Occipital lobe (tissue), 2 donors: ENCODE measurements around the gene GATAD1. TPM values are rescaled to one million over a fixed set of nuclear protein-coding genes. Genes with fewer than 3 reads are reported as not detected.
"Not testable (repeated sequence)": the region's sequence is repeated elsewhere in the genome, so short reads cannot be mapped to it uniquely, and the experiment has no call there.

Experiments
- DNase-seq: peaks from one replicate; lab custom pipeline; 2025; lab: John Stamatoyannopoulos, UW
- total RNA-seq: library from RNA; depleted of rRNA; stranded (reverse); fragments of >200 nt; gene quantifications from one replicate; pipeline ENCODE4 v1.2.3, GENCODE V29; 2014

GATAD1 gene, protein sequence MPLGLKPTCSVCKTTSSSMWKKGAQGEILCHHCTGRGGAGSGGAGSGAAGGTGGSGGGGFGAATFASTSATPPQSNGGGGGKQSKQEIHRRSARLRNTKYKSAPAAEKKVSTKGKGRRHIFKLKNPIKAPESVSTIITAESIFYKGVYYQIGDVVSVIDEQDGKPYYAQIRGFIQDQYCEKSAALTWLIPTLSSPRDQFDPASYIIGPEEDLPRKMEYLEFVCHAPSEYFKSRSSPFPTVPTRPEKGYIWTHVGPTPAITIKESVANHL
- total RNA-seq: 30.9 TPM

GRCh38 chr7:92447345-92448204 is at the start of gene GATAD1:
TSS of gene GATAD1 (plus strand) at chr7:92447482. CDS start at chr7:92447730, 248 bp downstream.
- DNase-seq: peak; percentile 89

DNA sequence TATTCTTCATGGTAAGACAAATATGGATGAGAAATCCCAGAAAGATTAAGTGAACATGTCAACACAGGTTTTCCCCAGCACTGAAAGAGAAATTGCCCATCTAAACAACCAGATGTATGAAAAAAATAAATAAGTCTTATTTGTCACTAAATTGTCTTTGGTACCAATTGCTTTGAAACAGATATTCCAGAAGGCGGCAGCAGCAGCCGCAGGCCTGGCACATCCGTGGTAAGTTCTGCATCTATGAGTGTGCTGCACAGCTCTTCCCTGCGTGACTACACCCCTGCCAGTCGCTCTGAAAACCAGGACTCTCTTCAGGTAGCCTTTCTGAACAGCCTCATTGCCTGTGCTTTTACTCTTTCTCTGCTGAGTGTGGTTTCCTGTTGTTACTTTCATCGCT is 49.7 kb upstream of the GATAD1 start:
- no peak for DNase-seq

- DNase-seq: no peak
Observed at GRCh38 chr7:92400013-92400412, 47.3 kb upstream of the GATAD1 start.

DNA sequence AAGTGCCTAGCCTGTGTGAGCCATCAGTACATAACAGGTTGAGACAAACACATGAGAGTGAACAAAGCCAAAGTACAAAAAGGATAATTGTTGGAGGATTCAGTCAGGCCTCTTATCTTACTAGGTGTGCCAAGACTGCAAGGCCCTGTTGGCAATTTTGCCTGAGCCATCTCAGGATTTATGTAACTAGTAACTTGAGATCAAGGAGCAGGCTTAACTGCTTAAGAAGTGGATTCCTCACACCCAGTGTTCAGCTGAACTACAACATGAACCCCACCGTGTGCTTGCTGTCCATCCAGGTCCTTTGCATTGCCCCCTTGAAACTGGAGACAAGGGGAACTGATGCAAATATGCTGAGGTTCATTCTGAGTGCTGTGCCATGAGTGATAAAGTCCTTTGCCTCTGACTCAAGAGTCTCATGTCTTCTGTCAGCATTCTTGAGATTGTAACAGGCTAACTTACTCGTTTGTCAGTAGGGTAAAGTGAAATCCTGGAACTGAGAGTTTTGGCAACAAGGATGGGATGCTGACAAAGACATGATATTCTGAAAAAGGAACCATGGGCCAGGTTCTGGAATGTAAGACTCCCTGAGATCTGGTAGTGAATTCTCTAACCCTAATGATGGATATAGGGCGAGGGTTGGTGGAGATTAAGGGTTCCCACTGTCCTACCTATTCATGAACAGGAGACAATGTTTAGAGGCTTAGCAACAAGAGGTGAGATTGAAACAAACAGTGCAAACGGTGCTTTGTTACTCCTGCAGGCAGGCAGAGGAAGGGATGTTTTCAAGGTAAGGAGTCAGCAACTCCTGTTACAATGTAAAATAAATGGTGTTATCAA is 44.1 kb upstream of the GATAD1 start:
- no peak for DNase-seq

GRCh38 chr7:92403760-92404074 is 43.6 kb upstream of the GATAD1 start:
- no peak for DNase-seq

DNA sequence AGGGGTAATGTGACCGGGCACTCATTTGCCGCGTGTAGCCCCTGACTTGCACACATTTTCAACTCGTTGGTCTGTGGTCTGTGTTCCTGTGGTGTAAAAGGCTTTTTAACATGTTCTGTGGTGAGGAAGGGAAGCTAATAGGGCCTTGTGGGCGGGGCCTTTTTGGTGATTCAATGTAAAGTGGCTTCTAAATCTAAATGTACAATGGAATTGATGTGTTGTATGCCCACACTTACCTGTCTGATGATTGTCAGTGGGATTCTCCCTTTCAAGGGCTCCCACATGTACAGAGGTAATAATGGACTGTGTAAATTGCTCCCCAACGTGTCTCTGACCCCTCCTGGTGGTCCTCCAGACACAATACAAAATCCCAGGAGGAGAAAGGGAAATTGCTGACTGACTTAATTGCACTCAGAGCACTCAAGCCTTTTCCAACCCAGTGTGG is 43.1 kb upstream of the GATAD1 start:
- no peak for DNase-seq

DNA sequence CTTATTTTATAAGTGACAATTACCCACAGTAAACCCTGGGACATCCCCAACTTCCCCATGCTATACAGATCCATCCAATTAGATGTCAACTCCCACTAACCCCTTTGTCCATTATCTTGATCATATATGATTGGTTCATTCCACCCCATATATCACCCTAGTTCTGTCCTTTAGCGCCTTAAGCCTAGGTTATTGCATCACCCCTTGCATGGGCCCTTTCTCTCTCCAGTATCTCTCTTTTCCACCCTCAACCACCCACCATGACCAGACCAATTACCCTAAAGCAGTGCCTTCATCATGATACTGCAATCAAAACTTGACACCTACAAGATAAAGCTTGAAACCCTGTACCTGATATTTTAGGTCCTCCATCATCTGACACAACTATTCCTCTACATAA is 37.9 kb upstream of the GATAD1 start:
- DNase-seq: no peak

DNA sequence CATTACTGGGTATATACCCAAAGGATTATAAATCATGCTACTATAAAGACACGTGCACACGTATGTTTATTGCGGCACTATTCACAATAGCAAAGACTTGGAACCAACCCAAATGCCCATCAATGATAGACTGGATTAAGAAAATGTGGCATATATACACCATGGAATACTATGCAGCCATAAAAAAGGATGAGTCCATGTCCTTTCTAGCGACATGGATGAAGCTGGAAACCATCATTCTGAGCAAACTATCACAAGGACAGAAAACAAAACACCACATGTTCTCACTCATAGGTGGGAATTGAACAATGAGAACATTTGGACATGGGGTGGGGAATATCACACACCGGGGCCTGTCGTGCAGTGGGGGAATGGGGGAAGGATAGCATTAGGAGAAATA is 37.1 kb upstream of the GATAD1 start:
- DNase-seq: not testable (repeated sequence)

DNA sequence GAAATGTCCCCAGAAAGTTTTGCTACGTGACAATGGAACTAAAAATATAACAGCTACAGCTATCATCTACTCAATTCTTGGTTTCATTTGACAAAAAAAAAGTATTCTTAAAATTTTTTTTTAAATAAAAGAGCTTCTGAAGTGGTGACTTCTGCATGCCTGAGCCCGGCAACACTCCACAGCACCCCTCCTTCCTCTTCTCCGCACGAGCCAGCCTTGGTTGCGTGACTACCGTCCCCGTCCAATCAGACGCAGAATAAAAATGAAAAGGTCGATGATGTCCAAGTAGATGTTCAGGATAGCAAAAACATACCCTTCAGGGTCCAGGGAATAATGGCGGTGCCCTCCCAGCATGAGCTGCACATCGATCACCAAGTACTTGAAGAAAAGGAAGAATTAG is 34.5 kb upstream of the GATAD1 start:
- DNase-seq: no peak

DNA sequence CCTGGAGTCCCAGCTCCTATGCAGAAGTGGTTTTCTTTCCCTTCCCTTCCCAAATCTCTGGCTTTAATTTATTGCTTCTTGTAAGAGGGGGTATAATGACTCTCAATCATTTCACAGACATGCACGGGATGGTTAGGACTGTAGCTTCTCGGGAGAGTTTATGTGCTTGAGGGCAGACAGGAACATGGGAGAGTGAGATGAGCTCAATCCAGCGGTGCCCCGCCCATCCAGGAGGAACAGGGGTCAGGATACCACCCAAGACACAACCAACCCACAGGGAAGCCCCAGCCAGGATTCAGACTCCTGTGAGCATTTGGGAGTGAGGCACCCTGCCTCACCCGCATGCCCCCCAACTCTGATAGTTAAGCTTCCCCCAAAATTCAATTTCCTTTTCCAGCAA is 33.7 kb upstream of the GATAD1 start:
- no peak for DNase-seq

DNA sequence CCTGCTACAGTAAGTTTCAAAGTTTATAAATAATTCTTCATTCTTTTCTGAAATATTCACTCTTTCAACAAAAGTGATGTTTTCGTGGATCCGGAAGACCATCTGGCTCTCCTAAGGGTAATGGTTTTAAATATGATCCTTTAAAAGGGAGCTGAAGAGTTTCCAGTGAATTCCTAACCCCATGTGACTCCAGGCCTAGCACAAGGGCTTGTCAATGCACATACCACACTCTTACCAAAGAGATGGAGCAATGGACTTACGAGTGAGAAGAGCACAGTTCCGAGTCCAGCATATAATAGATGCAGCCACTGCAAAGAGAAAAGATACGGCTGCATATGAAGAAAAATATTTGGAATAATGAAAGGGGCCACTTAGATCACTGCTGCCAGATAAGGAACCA is 32.1 kb upstream of the GATAD1 start:
- DNase-seq: no peak

DNA sequence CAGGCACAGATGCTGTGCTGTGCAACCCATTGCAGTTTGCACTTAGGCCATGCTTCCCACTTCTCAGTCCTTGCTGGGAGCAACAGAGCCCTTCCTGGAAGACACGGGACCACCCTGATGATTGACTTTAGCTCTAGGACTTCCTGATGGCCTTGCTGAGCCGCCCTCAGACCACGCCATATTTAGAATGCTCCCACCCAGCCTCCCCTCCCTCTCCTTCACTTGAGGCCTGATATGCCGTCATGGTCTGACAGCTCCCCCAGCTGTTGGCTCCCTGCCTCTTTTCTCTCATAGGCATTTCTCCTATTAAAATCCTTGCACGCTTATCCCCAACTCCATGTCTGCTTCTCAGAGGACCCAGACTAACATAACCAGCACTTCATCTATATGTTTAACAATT is 29.4 kb upstream of the GATAD1 start:
- no peak for DNase-seq

DNA sequence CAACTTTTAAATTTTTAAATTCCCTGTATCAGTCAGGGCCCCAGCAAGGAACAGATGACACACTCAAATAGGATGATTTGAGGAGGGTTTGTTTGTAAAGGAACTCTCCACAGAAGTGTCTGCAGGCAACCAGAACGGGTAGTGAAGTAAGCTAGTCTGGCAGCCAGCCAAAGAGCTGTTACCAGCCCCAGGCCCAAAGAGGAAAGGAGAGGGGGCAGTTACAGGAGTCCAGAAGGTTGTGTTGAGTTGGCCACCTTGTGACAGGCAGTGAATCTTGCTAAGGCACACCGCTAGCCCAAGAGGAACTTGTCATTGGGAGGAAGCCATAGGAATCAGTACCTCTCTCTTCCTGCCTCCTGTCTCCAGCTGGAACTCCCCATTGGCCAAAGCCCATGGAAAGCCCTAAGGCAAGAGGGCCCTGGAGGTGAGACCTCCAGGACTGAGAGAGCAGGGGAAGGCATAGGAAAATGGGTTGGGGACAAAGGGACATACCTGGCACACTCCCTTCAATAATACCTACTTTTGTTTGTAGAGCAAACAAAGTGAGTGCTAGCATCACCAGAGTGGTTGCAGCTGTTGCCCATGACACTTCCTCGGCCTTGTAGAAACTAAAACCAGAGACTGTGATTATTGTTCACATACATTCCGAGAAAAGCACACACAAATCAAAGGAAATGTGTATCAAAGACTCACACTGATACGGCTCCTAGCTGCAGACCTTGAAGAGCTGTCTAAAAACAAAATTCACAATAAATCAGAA is 25.4 kb upstream of the GATAD1 start:
- no peak for DNase-seq

DNA sequence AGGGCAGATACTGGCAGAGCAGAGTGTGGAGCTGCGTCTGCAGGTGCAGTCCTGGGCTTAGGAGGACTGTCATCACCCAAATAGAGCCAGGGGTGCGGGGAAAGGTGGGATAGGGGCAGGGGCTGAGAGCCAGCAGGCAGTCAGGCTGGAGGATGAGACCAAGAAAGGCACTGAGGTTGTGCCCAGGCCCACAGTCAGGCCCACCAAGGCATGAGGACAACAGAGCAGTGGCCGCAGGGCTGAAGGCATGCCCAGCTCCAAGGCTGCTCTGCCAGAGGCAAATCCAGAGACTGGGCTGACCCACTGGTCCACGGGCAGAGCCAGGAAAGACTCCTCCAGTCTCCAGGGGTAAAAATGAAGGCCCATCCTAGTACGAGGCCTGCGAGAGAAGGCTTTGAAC is 24.4 kb upstream of the GATAD1 start:
- no peak for DNase-seq

DNA sequence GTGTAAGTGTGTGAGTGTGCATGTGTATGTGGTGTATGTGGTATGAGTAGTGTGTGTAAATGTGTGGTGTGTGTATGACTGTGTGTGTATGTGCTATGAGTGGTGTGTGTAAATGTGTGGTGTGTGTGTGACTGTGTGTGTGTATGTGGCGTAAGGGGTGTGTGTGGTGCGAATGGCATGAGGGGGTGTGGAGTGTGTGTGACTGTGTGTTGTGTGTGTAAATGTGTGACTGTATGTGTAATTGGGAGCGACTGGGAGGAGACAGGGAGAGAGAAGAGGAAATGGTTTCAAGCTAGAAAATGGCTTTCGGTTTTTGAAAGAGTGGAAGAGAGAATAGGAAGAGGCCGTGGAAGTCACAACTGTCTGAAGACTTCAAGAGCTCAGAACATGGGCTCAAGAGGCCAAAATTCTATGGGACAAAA is 23.6 kb upstream of the GATAD1 start:
- no peak for DNase-seq

- DNase-seq: no peak
Observed at GRCh38 chr7:92425311-92425947, 21.9 kb upstream of the GATAD1 start.

DNA sequence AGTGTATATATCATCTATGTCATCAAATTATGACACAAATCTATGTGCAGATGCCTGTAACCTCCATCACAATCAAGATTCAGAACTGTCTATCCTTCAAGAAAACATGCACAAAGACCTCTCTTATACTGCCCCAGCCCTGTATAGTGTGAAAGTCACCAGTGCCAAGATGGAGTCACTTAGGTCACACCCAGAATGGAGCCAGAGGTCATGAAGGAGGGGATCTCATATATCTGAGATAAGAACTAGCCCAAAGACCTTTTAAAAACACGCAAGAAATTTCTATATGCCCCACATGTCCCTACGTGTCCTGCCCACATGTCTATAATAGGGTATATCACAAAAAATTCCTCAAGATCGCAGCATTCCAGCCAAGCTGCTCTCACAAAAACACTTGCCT is 20.1 kb upstream of the GATAD1 start:
- no peak for DNase-seq

- DNase-seq: no peak
Observed at GRCh38 chr7:92432299-92432946, 14.9 kb upstream of the GATAD1 start.

GRCh38 chr7:92433019-92433418 is 14.3 kb upstream of the GATAD1 start:
- DNase-seq: no peak

DNA sequence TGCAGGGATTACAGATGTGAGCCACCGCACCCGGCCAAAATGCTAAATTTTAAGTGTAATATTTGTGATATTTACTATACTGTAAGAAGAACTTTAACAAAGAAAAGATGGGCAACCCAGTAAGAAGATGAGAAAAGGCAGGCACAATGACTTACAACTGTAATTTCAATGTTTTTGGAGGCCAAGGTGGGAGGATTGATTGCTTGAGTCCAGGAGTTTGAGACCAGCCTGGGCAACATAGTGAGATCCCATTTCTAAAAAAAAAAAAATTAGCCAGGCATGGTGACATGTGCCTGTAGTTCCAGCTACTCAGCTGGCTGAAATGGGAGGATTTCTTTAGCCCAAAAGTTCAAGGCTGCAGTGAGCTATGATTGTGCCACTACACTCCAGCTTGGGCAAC is 11.7 kb upstream of the GATAD1 start:
- DNase-seq: no peak
